Raji (cell line): Measurements from ENCODE around the gene INTS11.

Experiments used
- POLR2A ChIP-seq: IDR thresholded peaks from 2 replicates; pipeline ENCODE4 v1.6.1; 2011; ENCODE audit warnings: low read depth, low read length, control low read depth; ENCODE audit not compliant: insufficient read depth

Gene INTS11

GRCh38 chr1:1349256-1350012 lies 25.0 kb upstream of the INTS11 start, which contains the start of gene DVL1:
DVL1 (minus strand) TSS chr1:1349418; CDS start chr1:1349065, 353 bp downstream.
- peak; percentile 81 for TF ChIP-seq POLR2A

GRCh38 chr1:1348420-1349255 lies 24.2 kb upstream of the INTS11 start:
- TF ChIP-seq POLR2A: peak; percentile 18; the same call in 1 of the 2 replicates

GRCh38 chr1:1347663-1348419 lies 23.4 kb upstream of the INTS11 start:
- no peak for TF ChIP-seq POLR2A

- no peak for TF ChIP-seq POLR2A
Measured at GRCh38 chr1:1347026-1347595, 22.7 kb upstream of the INTS11 start.

DNA sequence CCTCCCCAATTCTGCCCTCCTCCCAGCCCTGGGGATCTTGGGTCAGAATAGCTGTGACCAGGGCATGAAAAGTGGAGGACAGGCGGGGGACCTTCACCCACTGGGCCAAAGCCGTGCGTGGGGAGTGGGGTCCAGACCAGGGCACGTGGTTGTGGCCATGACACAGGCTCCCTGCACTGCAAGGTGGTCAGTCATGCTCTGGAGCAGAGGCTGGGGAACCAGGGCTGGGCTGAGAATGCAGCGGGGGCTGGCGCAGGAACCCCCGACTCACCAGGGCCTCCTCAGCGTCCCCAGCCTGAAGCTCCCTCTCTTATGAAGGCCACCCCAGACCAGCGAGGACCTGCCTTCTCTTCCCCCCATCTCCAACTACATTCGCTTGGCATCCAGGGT lies 22.0 kb upstream of the INTS11 start:
- TF ChIP-seq POLR2A: no peak

DNA sequence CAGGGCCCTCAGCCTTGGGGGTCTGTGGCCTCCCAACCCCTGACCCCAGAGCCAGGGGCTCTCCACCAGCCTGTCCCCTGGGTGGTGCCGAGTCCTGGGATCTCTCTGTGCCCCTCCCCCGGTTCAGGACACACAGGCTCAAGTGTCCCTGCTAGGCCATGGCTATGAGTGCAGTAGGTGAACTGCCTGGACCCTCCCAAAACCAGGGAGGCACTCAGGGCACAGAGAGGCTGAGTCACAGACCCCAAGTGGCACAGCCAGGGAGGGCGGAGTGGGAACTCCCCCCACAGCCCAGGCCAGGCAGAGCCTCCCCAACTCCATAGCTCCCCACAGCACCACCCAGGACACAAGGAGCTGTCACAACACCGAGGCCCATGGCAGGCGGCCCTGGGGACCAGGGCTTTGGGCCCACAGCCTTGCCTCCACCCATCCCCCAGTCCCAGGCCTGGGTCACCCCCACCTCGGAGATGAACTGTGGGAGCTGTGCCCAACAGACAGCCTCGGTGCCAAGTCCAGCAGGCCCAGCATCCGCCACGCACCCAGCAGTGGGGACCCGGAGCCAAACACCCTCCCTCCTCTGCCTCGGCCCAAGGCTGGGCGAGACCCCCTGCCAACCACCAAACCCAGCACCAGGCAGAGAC lies 21.5 kb upstream of the INTS11 start:
- no peak for TF ChIP-seq POLR2A

DNA sequence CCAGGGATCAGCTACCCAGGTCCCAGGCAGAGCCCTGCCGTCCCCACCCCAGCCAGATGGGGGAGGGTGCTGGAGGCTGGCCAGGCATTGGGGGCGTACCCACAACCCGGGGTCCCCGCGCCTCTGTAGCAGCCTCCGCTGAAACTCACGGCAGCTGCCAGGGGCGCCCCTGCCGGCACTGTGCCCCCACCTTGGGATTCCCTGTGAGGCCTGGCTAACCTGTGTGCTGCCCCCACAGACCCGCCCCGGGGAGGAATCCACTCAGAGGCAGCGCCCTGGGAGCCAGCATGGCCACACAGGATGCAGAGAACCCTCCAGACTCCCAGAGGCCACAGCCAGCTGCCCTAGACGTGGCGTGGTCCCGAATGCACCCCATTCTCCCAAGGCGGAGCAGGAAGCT lies 20.9 kb upstream of the INTS11 start:
- no peak for TF ChIP-seq POLR2A

- no peak for TF ChIP-seq POLR2A
Measured at GRCh38 chr1:1344655-1345361, 20.3 kb upstream of the INTS11 start.

- no peak for TF ChIP-seq POLR2A
Measured at GRCh38 chr1:1343811-1344421, 19.5 kb upstream of the INTS11 start.

DNA sequence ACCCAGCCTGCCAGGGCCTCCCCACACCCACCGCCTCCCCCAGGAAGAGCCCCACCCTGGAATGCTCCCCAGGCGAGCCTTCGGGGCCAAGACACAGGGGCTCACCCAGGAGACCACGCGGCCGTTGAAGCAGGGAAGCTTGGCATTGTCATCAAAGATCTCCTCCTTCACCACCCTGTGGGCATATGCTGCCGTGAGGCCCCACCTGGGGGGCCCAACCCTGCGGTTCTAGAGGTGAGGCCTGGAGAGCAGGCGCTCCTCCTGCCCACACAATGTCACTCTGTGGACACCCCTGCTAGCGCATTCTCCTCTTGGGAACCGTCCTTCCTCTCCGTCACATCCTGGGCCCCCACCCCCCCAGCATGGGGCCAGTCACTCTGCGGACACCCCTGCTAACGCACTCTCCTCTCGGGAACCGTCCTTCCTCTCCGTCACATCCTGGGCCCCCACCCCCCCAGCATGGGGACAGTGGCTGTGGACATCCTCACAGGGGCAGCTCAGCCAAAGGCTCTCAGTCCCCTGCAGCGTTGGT lies 18.2 kb upstream of the INTS11 start:
- TF ChIP-seq POLR2A: no peak

GRCh38 chr1:1342061-1342562 lies 17.7 kb upstream of the INTS11 start:
- no peak for TF ChIP-seq POLR2A

DNA sequence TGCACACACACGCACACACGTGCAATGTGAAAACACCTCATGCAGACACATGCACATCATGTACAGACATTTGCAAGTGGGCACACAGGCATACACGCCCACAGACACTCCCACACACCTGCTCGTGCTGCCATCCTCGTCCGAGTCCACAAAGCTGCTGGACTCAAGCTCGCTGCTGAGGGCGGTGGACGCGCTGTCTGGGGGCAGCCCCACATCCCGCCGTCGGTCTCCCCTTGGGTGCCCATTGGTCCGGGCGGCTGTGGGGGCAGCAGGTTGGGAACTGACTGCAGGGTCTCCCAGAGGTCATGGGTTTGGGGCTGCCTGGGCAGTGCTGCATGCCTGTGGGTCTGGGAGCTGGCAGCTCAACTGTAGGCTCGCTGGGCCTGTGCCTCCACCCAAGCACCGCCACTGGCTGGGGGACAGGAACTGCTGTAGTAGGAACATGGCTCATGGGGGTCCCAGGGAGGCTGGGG lies 17.1 kb upstream of the INTS11 start:
- no peak for TF ChIP-seq POLR2A
